ENCODE results near the gene TOR1AIP1.

GRCh38 chr1:179926850-179927205, 44.7 kb downstream of the TOR1AIP1 start:
- TF ChIP-seq POLR2AphosphoS5 (IDR thresholded peaks at IDR 0.05; ENCODE audit: low read depth, low read length) (no peak), POLR2A (IDR thresholded peaks at IDR 0.05; ENCODE audit: low read depth, low read length) (no peak)
